Stomach (tissue), 9 donors: ENCODE data around the gene KRTAP19-8. TPM values are rescaled to one million over a fixed set of nuclear protein-coding genes. Genes with fewer than 3 reads are reported as not detected.

Experiments
- DNase-seq, 2 donors: peaks; one replicate each; pipeline versions ENCODE4 v3.0.0 to v3.0.0-alpha.2; 2013 to 2019
- H3K27ac ChIP-seq, 5 donors: fragments of 200-600 bp in 4 of 5; sonication (generic) in 4 of 5; one replicate each; pipeline ENCODE4 v1.5.1; 2013 to 2019; ENCODE audit warnings: mild to moderate bottlenecking in 1 of 5, moderate library complexity in 1 of 5
- H3K27me3 ChIP-seq, 3 donors: fragments of 200-600 bp; sonication (generic); one replicate each; pipeline ENCODE4 v1.5.1; 2017 to 2019; ENCODE audit warnings: mixed run types in 1 of 3
- H3K36me3 ChIP-seq, 4 donors: fragments of 200-600 bp; sonication (generic); 1 replicate in 3 of 4; 2 replicates in 1 of 4; pipeline ENCODE4 v1.5.1; 2016 to 2019
- H3K4me1 ChIP-seq, 4 donors: fragments of 200-600 bp; sonication (generic); one replicate each; pipeline ENCODE4 v1.5.1; 2016 to 2019
- H3K4me3 ChIP-seq, 4 donors: fragments of 200-600 bp; sonication (generic) in 3 of 4; one replicate each; pipeline ENCODE4 v1.5.1; 2016 to 2019; ENCODE audit warnings: mild to moderate bottlenecking in 1 of 4
- H3K9me3 ChIP-seq, 4 donors: fragments of 200-600 bp; sonication (generic); one replicate each; pipeline ENCODE4 v1.5.1; 2016 to 2019
- EP300 ChIP-seq: sonication (generic); formaldehyde crosslinking; IDR thresholded peaks from one replicate; pipeline ENCODE4 v1.6.1; 2017; ENCODE audit warnings: antibody characterized with exemption
- POLR2A ChIP-seq, 4 donors: fragments of 450-650 bp; IDR thresholded peaks; one replicate each; pipeline ENCODE4 v1.6.1; 2016; ENCODE audit warnings: antibody characterized with exemption in 4 of 4, control low read depth in 2 of 4, mild to moderate bottlenecking in 1 of 4, moderate library complexity in 1 of 4
- POLR2AphosphoS5 ChIP-seq, 3 donors: sonication (generic); formaldehyde crosslinking; IDR thresholded peaks; one replicate each; pipeline ENCODE4 v1.6.1; 2016; ENCODE audit warnings: antibody characterized with exemption in 3 of 3
- WGBS, 5 donors: extraction: QIAGEN DNeasy Blood & Tissue Kit in 3 of 5; methylation state at CpG; one replicate each; pipeline versions ENCODE4 v1.1.5 to v1.1.7; 2013 to 2018; 5-methylcytosine and 5-hydroxymethylcytosine counted together
- intact Hi-C: fragments of 100-400 bp; cut with DNase I; formaldehyde crosslinking; loops from one replicate; pipeline ENCODE4 v1.15.1; 2023; ENCODE audit warnings: low total_unique reads
- polyA plus RNA-seq, 3 donors: library from polyadenylated mRNA; stranded (reverse); fragments of 200-250 nt; gene quantifications; one replicate each; pipeline ENCODE4 v1.2.3, GENCODE V29; 2013
- total RNA-seq, 5 donors: library from RNA; depleted of rRNA; stranded (reverse); fragments of >200 nt; gene quantifications; one replicate each; pipeline versions ENCODE4 v1.1.0 to v1.2.3, GENCODE V29; 2014 to 2016
- TF ChIP-seq, protein P1 (sequence below), 7 experiments: fragments of 450-650 bp in 4 of 7; fragments of 200-600 bp in 3 of 7; sonication (generic) in 3 of 7; IDR thresholded peaks; one replicate each; pipeline ENCODE4 v1.5.1; 2016 to 2019; ENCODE audit warnings: antibody characterized with exemption in 7 of 7, control low read depth in 2 of 7, mild to moderate bottlenecking in 1 of 7
- donor health status: healthy with polysubstance abuse.
- donor health status: Bipolar disorder and iron deficiency.
- donor health status: healthy.

The KRTAP19-8 gene
- total and polyA plus RNA-seq, 8 donors, result not detected

GRCh38 chr21:31011412-31011811 is 26.9 kb downstream of the KRTAP19-8 start:
- 41 to 71% (median 50%) methylated on average over 1 of the region's 1 CpG for WGBS, 5 donors
- Histone ChIP-seq H3K4me1 (no peaks in the 10 kb centered on the region), H3K36me3 (no peaks in the 10 kb centered on the region), H3K9me3 (peaks cover 0 to 3% (median 0%) of the 10 kb centered on the region in 4 donors), H3K27me3 (no peaks in the 10 kb centered on the region), H3K27ac (no peak overlapping the region), H3K4me3 (no peak overlapping the region)
- no peak for TF ChIP-seq EP300
- no peak for TF ChIP-seq POLR2A (IDR thresholded peaks at IDR 0.05)
- TF ChIP-seq, protein P1, sequence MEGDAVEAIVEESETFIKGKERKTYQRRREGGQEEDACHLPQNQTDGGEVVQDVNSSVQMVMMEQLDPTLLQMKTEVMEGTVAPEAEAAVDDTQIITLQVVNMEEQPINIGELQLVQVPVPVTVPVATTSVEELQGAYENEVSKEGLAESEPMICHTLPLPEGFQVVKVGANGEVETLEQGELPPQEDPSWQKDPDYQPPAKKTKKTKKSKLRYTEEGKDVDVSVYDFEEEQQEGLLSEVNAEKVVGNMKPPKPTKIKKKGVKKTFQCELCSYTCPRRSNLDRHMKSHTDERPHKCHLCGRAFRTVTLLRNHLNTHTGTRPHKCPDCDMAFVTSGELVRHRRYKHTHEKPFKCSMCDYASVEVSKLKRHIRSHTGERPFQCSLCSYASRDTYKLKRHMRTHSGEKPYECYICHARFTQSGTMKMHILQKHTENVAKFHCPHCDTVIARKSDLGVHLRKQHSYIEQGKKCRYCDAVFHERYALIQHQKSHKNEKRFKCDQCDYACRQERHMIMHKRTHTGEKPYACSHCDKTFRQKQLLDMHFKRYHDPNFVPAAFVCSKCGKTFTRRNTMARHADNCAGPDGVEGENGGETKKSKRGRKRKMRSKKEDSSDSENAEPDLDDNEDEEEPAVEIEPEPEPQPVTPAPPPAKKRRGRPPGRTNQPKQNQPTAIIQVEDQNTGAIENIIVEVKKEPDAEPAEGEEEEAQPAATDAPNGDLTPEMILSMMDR (IDR thresholded peaks at IDR 0.05), result no peak
- TF ChIP-seq POLR2AphosphoS5 (IDR thresholded peaks at IDR 0.05), result no peak
- intact Hi-C loops, result no loop called here
- DNase-seq, result no peak

- Histone ChIP-seq H3K27me3 (no peaks in the 10 kb centered on the region), H3K27ac (no peak overlapping the region), H3K36me3 (no peaks in the 10 kb centered on the region), H3K4me3 (no peak overlapping the region), H3K4me1 (no peaks in the 10 kb centered on the region), H3K9me3 (no peaks in the 10 kb centered on the region)
- intact Hi-C loops, result no loop called here
- WGBS, 5 donors, result 81 to 93% (median 85%) methylated on average over 1 of the region's 1 CpG
- TF ChIP-seq POLR2AphosphoS5 (IDR thresholded peaks at IDR 0.05) (no peak), POLR2A (IDR thresholded peaks at IDR 0.05) (no peak), EP300 (no peak)
- TF ChIP-seq, protein P1 (IDR thresholded peaks at IDR 0.05), result no peak
- no peak for DNase-seq
These were observed 29.9 kb downstream of the KRTAP19-8 start for GRCh38 chr21:31008355-31008754.

- no peak for TF ChIP-seq EP300
- TF ChIP-seq POLR2AphosphoS5 (IDR thresholded peaks at IDR 0.05), result no peak
- TF ChIP-seq POLR2A (IDR thresholded peaks at IDR 0.05), result no peak
- TF ChIP-seq, protein P1 (IDR thresholded peaks at IDR 0.05), result no peak
- Histone ChIP-seq H3K27me3 (no peaks in the 10 kb centered on the region), H3K36me3 (no peaks in the 10 kb centered on the region), H3K27ac (no peak overlapping the region), H3K4me1 (no peaks in the 10 kb centered on the region), H3K9me3 (no peaks in the 10 kb centered on the region), H3K4me3 (no peak overlapping the region)
- DNase-seq, result peak in 1 of 2 donors; percentile 36
- WGBS, 5 donors, result 67 to 89% (median 86%) methylated on average over 5 of the region's 5 CpGs
- intact Hi-C loops, result no loop called here
These were observed 33.3 kb downstream of the KRTAP19-8 start for GRCh38 chr21:31005019-31005418.

GRCh38 chr21:31003471-31003870 is 34.8 kb downstream of the KRTAP19-8 start:
- WGBS, 5 donors, result 78 to 89% (median 83%) methylated on average over 10 of the region's 10 CpGs
- TF ChIP-seq EP300 (no peak), POLR2A (IDR thresholded peaks at IDR 0.05) (no peak)
- TF ChIP-seq, protein P1 (IDR thresholded peaks at IDR 0.05), result no peak
- DNase-seq, result peak in 1 of 2 donors; percentile 11
- intact Hi-C loops, result no loop called here
- Histone ChIP-seq H3K27me3 (no peaks in the 10 kb centered on the region), H3K27ac (no peak overlapping the region), H3K4me3 (no peak overlapping the region), H3K36me3 (no peaks in the 10 kb centered on the region), H3K9me3 (no peaks in the 10 kb centered on the region), H3K4me1 (no peaks in the 10 kb centered on the region)
